Panc1 (cell line): ENCODE results near the gene POFUT1.

Experiments
- SIN3A ChIP-seq: IDR thresholded peaks from 2 replicates; pipeline ENCODE4 v1.6.1; 2012; ENCODE audit warnings: low read depth, mild to moderate bottlenecking, low read length, moderate library complexity, borderline replicate concordance; ENCODE audit not compliant: insufficient read depth
- TF ChIP-seq, protein P1 (sequence below): fragments of 450-650 bp; IDR thresholded peaks from 2 replicates; pipeline ENCODE4 v1.5.1; 2017; ENCODE audit warnings: mild to moderate bottlenecking

DNA sequence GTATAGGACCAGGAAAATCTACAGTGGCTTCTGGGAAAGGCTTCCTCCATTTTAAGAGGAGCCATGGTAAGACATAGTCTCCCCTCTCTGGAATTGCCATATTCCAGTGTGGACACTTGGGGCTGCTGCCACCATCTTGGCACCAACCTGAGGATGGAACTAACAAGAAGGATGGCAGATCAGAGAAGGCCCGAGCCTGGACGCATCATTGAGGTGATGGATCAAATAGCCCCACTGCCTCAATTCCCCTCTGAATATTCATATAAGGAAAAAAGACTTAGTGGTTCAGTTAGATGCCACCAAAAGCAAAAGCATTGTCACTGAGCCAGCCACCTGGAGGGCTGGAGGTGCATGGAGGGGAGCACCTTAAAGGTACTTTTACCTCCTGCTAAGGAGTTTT, 26.1 kb upstream of the POFUT1 start:
- TF ChIP-seq, protein P1, sequence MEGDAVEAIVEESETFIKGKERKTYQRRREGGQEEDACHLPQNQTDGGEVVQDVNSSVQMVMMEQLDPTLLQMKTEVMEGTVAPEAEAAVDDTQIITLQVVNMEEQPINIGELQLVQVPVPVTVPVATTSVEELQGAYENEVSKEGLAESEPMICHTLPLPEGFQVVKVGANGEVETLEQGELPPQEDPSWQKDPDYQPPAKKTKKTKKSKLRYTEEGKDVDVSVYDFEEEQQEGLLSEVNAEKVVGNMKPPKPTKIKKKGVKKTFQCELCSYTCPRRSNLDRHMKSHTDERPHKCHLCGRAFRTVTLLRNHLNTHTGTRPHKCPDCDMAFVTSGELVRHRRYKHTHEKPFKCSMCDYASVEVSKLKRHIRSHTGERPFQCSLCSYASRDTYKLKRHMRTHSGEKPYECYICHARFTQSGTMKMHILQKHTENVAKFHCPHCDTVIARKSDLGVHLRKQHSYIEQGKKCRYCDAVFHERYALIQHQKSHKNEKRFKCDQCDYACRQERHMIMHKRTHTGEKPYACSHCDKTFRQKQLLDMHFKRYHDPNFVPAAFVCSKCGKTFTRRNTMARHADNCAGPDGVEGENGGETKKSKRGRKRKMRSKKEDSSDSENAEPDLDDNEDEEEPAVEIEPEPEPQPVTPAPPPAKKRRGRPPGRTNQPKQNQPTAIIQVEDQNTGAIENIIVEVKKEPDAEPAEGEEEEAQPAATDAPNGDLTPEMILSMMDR, result no peak
- TF ChIP-seq SIN3A, result no peak
